ENCODE results near the gene HSPA2.

- no peak for TF ChIP-seq ZNF121 (CRISPR knock-in tag; IDR thresholded peaks at IDR 0.05)
- TF ChIP-seq TCF12 (IDR thresholded peaks at IDR 0.05): no peak
- TF ChIP-seq TCF12 (CRISPR knock-in tag; IDR thresholded peaks at IDR 0.05): no peak
- TF ChIP-seq POLR2A (IDR thresholded peaks at IDR 0.05; ENCODE audit: insufficient read depth in 1 of 2, low read depth in 2 of 2, low read length in 2 of 2): no peak
- TF ChIP-seq AHR (CRISPR knock-in tag; IDR thresholded peaks at IDR 0.05): no peak
- TF ChIP-seq CTCF (CRISPR knock-in tag; IDR thresholded peaks at IDR 0.05): no peak
- no peak for TF ChIP-seq NR3C1 (CRISPR knock-in tag; IDR thresholded peaks at IDR 0.05)
- TF ChIP-seq MXI1 (IDR thresholded peaks at IDR 0.05; ENCODE audit: borderline replicate concordance, low read depth, low read length): no peak
- TF ChIP-seq ZNF274 (CRISPR knock-in tag; IDR thresholded peaks at IDR 0.05): no peak
- no peak for TF ChIP-seq KLF11 (CRISPR knock-in tag; IDR thresholded peaks at IDR 0.05)
- no peak for TF ChIP-seq ZNF777 (CRISPR knock-in tag; IDR thresholded peaks at IDR 0.05)
- TF ChIP-seq ZNF292 (CRISPR knock-in tag; IDR thresholded peaks at IDR 0.05; ENCODE audit: borderline replicate concordance, low read depth): no peak
- no peak for TF ChIP-seq ZEB1 (IDR thresholded peaks at IDR 0.05; ENCODE audit: insufficient replicate concordance, low read depth)
These were observed 23.2 kb downstream of the HSPA2 start for GRCh38 chr14:64563696-64564095.
